Breast epithelium (tissue), 3 donors: ENCODE data around the gene SLFN5.

Experiments used
- CTCF ChIP-seq, 3 donors: fragments of 450-650 bp; IDR thresholded peaks; one replicate each; pipeline ENCODE4 v1.5.1; 2016 to 2017; ENCODE audit warnings: antibody characterized with exemption in 3 of 3, mild to moderate bottlenecking in 3 of 3, moderate library complexity in 3 of 3
- POLR2AphosphoS5 ChIP-seq, 3 donors: sonication (generic); formaldehyde crosslinking; IDR thresholded peaks; one replicate each; pipeline ENCODE4 v1.6.1; 2017; ENCODE audit warnings: antibody characterized with exemption in 3 of 3

- TF ChIP-seq CTCF (IDR thresholded peaks at IDR 0.05), result no peak
- no peak for TF ChIP-seq POLR2AphosphoS5 (IDR thresholded peaks at IDR 0.05)
These were observed 2.0 kb upstream of the SLFN5 start for GRCh38 chr17:35240861-35241260.
